Panc1 (cell line): ENCODE results near the gene CYP26C1. TPM values are rescaled to one million over a fixed set of nuclear protein-coding genes. Genes with fewer than 3 reads are reported as not detected.

ENCODE experiments used
- ATAC-seq: fragments of 200-7000 bp; cut with Tn5 transposase; 2 replicates; pipeline ENCODE4 v1.9.1; 2020; ENCODE audit warnings: mild to moderate bottlenecking, moderate library complexity
- BruUV-seq: library from RNA; stranded (reverse); fragments of 400-500 nt; replicated peaks from 2 replicates; lab custom pipeline; 2021; lab: Mats Ljungman, UMichigan
- CTCF ChIA-PET: fragments of 300-600 bp; sonication (Branson Sonifier 250); formaldehyde crosslinking; loops from one replicate; lab custom pipeline; 2022; ENCODE audit warnings: antibody characterized with exemption; lab: Charles Lee
- POLR2A ChIA-PET: fragments of 300-600 bp; sonication (Branson Sonifier 250); formaldehyde crosslinking; loops from one replicate; lab custom pipeline; 2022; ENCODE audit warnings: antibody characterized with exemption; lab: Charles Lee
- DNase-seq: peaks from one replicate; pipeline ENCODE4 v3.0.0-alpha.2; 2010; ENCODE audit warnings: low read depth, low spot score
- H3K27ac ChIP-seq: 2 replicates; pipeline ENCODE4 v1.5.1; 2011; ENCODE audit warnings: mild to moderate bottlenecking, low read length, inconsistent platforms
- H3K27me3 ChIP-seq: fragments of 200-500 bp; sonication (Bioruptor generic); 2 replicates; pipeline ENCODE4 v1.6.0; 2014; ENCODE audit warnings: low read length, inconsistent platforms; ENCODE audit not compliant: control insufficient read depth, insufficient read depth
- H3K36me3 ChIP-seq: fragments of 200-500 bp; sonication (Bioruptor generic); 2 replicates; pipeline ENCODE4 v1.5.1; 2014; ENCODE audit warnings: inconsistent platforms, mild to moderate bottlenecking, low read length, moderate library complexity; ENCODE audit not compliant: control insufficient read depth, insufficient read depth
- H3K4me1 ChIP-seq: 2 replicates; pipeline ENCODE4 v1.5.1; 2011; ENCODE audit warnings: inconsistent platforms, mild to moderate bottlenecking, low read length, moderate library complexity; ENCODE audit not compliant: control insufficient read depth, insufficient read depth
- H3K4me3 ChIP-seq, 2 experiments: 2 replicates each; pipeline ENCODE4 v1.5.1; 2011 to 2012; ENCODE audit warnings: low read depth in 2 of 2, low read length in 2 of 2, mild to moderate bottlenecking in 2 of 2, inconsistent platforms in 1 of 2, moderate library complexity in 1 of 2
- H3K9me3 ChIP-seq: fragments of 200-500 bp; sonication (Bioruptor generic); 2 replicates; pipeline ENCODE4 v1.5.1; 2014; ENCODE audit warnings: low read depth, mild to moderate bottlenecking, inconsistent platforms, low read length, moderate library complexity; ENCODE audit not compliant: control insufficient read depth, insufficient read depth
- CTCF ChIP-seq: fragments of 450-650 bp; IDR thresholded peaks from 2 replicates; pipeline ENCODE4 v1.5.1; 2017; ENCODE audit warnings: mild to moderate bottlenecking
- POLR2AphosphoS5 ChIP-seq: IDR thresholded peaks from 2 replicates; pipeline ENCODE4 v1.6.1; 2012; ENCODE audit warnings: mild to moderate bottlenecking, low read depth, low read length, moderate library complexity
- SIN3A ChIP-seq: IDR thresholded peaks from 2 replicates; pipeline ENCODE4 v1.6.1; 2012; ENCODE audit warnings: low read depth, mild to moderate bottlenecking, low read length, moderate library complexity, borderline replicate concordance; ENCODE audit not compliant: insufficient read depth
- TCF7L2 ChIP-seq: IDR thresholded peaks from 2 replicates; pipeline ENCODE4 v1.6.1; 2011; ENCODE audit warnings: mild to moderate bottlenecking, low read depth, low read length, inconsistent platforms
- in situ Hi-C: cut with HindIII; loops from 2 replicates; pipeline ENCODE4 v1.10.0; 2016; ENCODE audit warnings: low sequenced_read_pairs, low pct_unique_long_range_greater_than_20kb
- intact Hi-C: fragments of 100-400 bp; cut with micrococcal nuclease; formaldehyde crosslinking; loops from one replicate; pipeline ENCODE4 v1.10.0; 2022; ENCODE audit not compliant: unreplicated experiment
- total RNA-seq: library from RNA; stranded (reverse); gene quantifications from one replicate; pipeline ENCODE4 v1.2.1, GENCODE V29; 2021; ENCODE audit not compliant: unreplicated experiment
- TF ChIP-seq, protein P1 (sequence below), 2 experiments: IDR thresholded peaks; 2 replicates each; pipeline ENCODE4 v1.6.1; 2011 to 2012; ENCODE audit warnings: low read depth in 2 of 2, control low read depth in 1 of 2, low read length in 1 of 2, mild to moderate bottlenecking in 1 of 2, moderate library complexity in 1 of 2; ENCODE audit not compliant: insufficient read depth in 1 of 2

Gene CYP26C1
- total RNA-seq, 1 experiment from 2014 or later: 1.1 TPM

DNA sequence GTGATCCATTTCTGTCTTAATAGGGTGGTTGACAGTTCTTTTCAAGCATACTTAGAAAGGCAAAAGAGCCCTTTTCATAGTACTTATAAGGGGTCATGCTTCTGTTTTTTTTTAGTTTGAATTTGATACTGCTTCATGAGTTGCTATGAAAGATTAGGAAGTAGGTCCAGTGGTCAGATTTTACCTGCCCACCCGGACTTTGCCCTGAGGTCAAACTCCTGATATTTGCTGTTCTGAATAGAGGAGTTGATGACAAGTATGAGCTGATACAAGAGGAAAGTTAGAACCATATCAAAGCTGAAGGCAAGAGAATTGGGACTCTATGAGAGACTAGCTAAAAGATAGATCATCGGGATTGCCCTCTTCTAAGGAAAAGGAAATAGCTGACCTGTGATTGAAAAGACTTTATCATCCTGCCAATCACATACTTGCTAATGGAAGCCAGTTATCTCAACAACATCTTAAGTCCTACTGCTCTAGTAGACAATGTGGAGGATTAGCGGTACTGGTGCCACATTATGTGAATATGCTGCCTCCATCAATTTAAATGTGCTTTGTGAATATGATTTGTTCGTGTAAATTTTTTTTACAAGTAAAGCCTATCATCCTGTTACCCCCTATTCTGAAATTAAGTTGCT lies 37.5 kb upstream of the CYP26C1 start:
- no TSS peak for BruUV-seq
- no peaks in the 10 kb centered on the region for H3K36me3 ChIP-seq
- CTCF ChIA-PET: no interaction called here

DNA sequence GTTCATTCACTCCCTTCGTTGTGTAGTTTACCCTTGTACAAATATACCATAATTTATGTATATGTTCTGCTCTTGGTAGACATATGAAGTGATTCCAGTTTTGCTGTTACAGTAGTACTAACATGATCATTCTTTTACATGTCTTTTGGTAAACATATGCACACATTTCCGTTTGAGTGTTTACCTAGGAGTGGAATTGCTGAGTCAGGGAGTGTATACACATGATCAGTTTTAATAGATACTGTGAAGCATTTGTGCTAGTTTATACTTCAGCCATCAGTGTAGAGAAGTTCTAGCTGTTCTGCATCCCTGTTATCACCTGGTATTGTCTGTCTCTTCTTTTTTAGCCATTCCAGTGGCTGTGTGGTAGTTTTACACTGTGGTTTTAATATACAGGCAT lies 34.5 kb upstream of the CYP26C1 start:
- TF ChIP-seq SIN3A: no peak
- no peak for TF ChIP-seq TCF7L2
- TF ChIP-seq, protein P1, sequence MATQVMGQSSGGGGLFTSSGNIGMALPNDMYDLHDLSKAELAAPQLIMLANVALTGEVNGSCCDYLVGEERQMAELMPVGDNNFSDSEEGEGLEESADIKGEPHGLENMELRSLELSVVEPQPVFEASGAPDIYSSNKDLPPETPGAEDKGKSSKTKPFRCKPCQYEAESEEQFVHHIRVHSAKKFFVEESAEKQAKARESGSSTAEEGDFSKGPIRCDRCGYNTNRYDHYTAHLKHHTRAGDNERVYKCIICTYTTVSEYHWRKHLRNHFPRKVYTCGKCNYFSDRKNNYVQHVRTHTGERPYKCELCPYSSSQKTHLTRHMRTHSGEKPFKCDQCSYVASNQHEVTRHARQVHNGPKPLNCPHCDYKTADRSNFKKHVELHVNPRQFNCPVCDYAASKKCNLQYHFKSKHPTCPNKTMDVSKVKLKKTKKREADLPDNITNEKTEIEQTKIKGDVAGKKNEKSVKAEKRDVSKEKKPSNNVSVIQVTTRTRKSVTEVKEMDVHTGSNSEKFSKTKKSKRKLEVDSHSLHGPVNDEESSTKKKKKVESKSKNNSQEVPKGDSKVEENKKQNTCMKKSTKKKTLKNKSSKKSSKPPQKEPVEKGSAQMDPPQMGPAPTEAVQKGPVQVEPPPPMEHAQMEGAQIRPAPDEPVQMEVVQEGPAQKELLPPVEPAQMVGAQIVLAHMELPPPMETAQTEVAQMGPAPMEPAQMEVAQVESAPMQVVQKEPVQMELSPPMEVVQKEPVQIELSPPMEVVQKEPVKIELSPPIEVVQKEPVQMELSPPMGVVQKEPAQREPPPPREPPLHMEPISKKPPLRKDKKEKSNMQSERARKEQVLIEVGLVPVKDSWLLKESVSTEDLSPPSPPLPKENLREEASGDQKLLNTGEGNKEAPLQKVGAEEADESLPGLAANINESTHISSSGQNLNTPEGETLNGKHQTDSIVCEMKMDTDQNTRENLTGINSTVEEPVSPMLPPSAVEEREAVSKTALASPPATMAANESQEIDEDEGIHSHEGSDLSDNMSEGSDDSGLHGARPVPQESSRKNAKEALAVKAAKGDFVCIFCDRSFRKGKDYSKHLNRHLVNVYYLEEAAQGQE (IDR thresholded peaks at IDR 0.05; ENCODE audit: insufficient read depth in 1 of 2, low read depth in 2 of 2, low read length in 1 of 2): no peak
- no peak for TF ChIP-seq POLR2AphosphoS5
- no peak for TF ChIP-seq CTCF
- H3K4me3 ChIP-seq: no peak overlapping the region
- no peaks in the 10 kb centered on the region for H3K27me3 ChIP-seq
- no peak overlapping the region for H3K27ac ChIP-seq
- H3K9me3 ChIP-seq: no peaks in the 10 kb centered on the region
- BruUV-seq: no TSS peak
- in situ Hi-C loops (no loop called here), intact Hi-C loops (no loop called here)
- CTCF ChIA-PET: no interaction called here
- ATAC-seq (no peak), DNase-seq (no peak)
- POLR2A ChIA-PET: no interaction called here
- peaks cover 12% of the 10 kb centered on the region; the same call in 1 of the 2 replicates for H3K4me1 ChIP-seq
- no peaks in the 10 kb centered on the region for H3K36me3 ChIP-seq

More for the DNA sequence above, 37.5 kb upstream of the CYP26C1 start:
- in situ Hi-C loops: no loop called here
- no peak overlapping the region for H3K27ac ChIP-seq
- POLR2A ChIA-PET: interaction anchor here (0.6 to 0.7 kb wide), 2 partner anchors 157 to 174 kb away, joined by 3 to 4 read pairs; no protein-coding TSS in a partner anchor
- H3K27me3 ChIP-seq: no peaks in the 10 kb centered on the region
- no peaks in the 10 kb centered on the region for H3K9me3 ChIP-seq
- 0 out of 2 replicates have a peak, but pooled peaks cover 2% of the 10 kb centered on the region for H3K4me1 ChIP-seq
- TF ChIP-seq CTCF: no peak
- TF ChIP-seq POLR2AphosphoS5: no peak
- no peak for TF ChIP-seq SIN3A
- TF ChIP-seq TCF7L2: no peak
- TF ChIP-seq, protein P1 (IDR thresholded peaks at IDR 0.05; ENCODE audit: insufficient read depth in 1 of 2, low read depth in 2 of 2, low read length in 1 of 2): no peak
- ATAC-seq (no peak), DNase-seq (no peak)
- intact Hi-C loops: no loop called here
- no peak overlapping the region for H3K4me3 ChIP-seq
